Measurements from ENCODE around the gene LCMT1. TPM values are rescaled to one million over a fixed set of nuclear protein-coding genes. Genes with fewer than 3 reads are reported as not detected.
"Not testable (repeated sequence)": the region's sequence is repeated elsewhere in the genome, so short reads cannot be mapped to it uniquely, and the experiment has no call there.

LCMT1 gene
- total RNA-seq, 4 donors from 2014 or later = 10.7 to 56.9 (median 34.4) TPM

- no peak for TF ChIP-seq POLR2A (IDR thresholded peaks at IDR 0.05)
- TF ChIP-seq CTCF (IDR thresholded peaks at IDR 0.05) = no peak
- Histone ChIP-seq H3K27me3 (no peaks in the 10 kb centered on the region), H3K4me1 (no peaks in the 10 kb centered on the region), H3K27ac (no peak overlapping the region), H3K36me3 (peaks cover 0 to 74% (median 0%) of the 10 kb centered on the region in 3 donors), H3K4me3 (no peak overlapping the region), H3K9me3 (no peaks in the 10 kb centered on the region)
- DNase-seq = no peak
Observed at GRCh38 chr16:25174285-25174684, 62.7 kb downstream of the LCMT1 start.

- no peak overlapping the region for H3K4me3 ChIP-seq
- no peak overlapping the region for H3K27ac ChIP-seq
- TF ChIP-seq POLR2A (IDR thresholded peaks at IDR 0.05) (no peak), CTCF (IDR thresholded peaks at IDR 0.05) (no peak)
- DNase-seq = no peak
- H3K27me3 ChIP-seq = no peaks in the 10 kb centered on the region
- no peaks in the 10 kb centered on the region for H3K9me3 ChIP-seq
- H3K36me3 ChIP-seq = peaks cover 0 to 55% (median 0%) of the 10 kb centered on the region in 3 donors
- no peaks in the 10 kb centered on the region for H3K4me1 ChIP-seq
Observed at GRCh38 chr16:25176136-25176535, 64.6 kb downstream of the LCMT1 start.

GRCh38 chr16:25177512-25177830 is 65.9 kb downstream of the LCMT1 start:
- H3K36me3 ChIP-seq = peaks cover 0 to 42% (median 0%) of the 10 kb centered on the region in 3 donors
- no peak for TF ChIP-seq CTCF (IDR thresholded peaks at IDR 0.05)
- TF ChIP-seq POLR2A (IDR thresholded peaks at IDR 0.05) = no peak
- H3K4me1 ChIP-seq = no peaks in the 10 kb centered on the region
- no peak overlapping the region for H3K4me3 ChIP-seq
- H3K27me3 ChIP-seq = no peaks in the 10 kb centered on the region
- no peak overlapping the region for H3K27ac ChIP-seq
- H3K9me3 ChIP-seq = no peaks in the 10 kb centered on the region
- DNase-seq = no peak

- Histone ChIP-seq H3K9me3 (no peaks in the 10 kb centered on the region), H3K27me3 (no peaks in the 10 kb centered on the region), H3K4me3 (no peak overlapping the region), H3K4me1 (no peaks in the 10 kb centered on the region), H3K27ac (no peak overlapping the region), H3K36me3 (peaks cover 0 to 36% (median 0%) of the 10 kb centered on the region in 3 donors)
- TF ChIP-seq POLR2A (IDR thresholded peaks at IDR 0.05) (no peak), CTCF (IDR thresholded peaks at IDR 0.05) (no peak)
- DNase-seq = peak in 2 of 3 donors; percentile 52 to 55
Observed at GRCh38 chr16:25177831-25178688, 66.5 kb downstream of the LCMT1 start.

- H3K4me3 ChIP-seq, H3K4me1 ChIP-seq, H3K27ac ChIP-seq, DNase-seq, H3K9me3 ChIP-seq, H3K27me3 ChIP-seq: not testable (repeated sequence)
- H3K36me3 ChIP-seq = peaks cover 0 to 13% (median 0%) of the 10 kb centered on the region in 3 donors
Observed at GRCh38 chr16:25181236-25181635, 69.7 kb downstream of the LCMT1 start.

GRCh38 chr16:25184771-25185170 is 73.2 kb downstream of the LCMT1 start:
- Histone ChIP-seq H3K4me3 (no peak overlapping the region), H3K27me3 (no peaks in the 10 kb centered on the region)
- no peak for TF ChIP-seq POLR2A (IDR thresholded peaks at IDR 0.05)
- TF ChIP-seq CTCF (IDR thresholded peaks at IDR 0.05) = no peak

More at GRCh38 chr16:25184771-25185170, 73.2 kb downstream of the LCMT1 start:
- Histone ChIP-seq H3K4me1 (no peaks in the 10 kb centered on the region), H3K27ac (no peak overlapping the region), H3K36me3 (no peaks in the 10 kb centered on the region), H3K9me3 (no peaks in the 10 kb centered on the region)
- no peak for DNase-seq

Measured in Peyer's patch (tissue), 4 donors.